HG03442 (cell line): ENCODE results near the gene RNF126.
A peak's percentile ranks its signal among the peaks of the same experiment; 100 is the strongest.
"Not testable (repeated sequence)": the region's sequence is repeated elsewhere in the genome, so short reads cannot be mapped to it uniquely, and the experiment has no call there.

Experiments
- ATAC-seq: cut with Tn5 transposase; IDR thresholded peaks from one replicate; pipeline ENCODE4 v1.9.1; 2021; ENCODE audit warnings: mild to moderate bottlenecking, moderate library complexity; ENCODE audit not compliant: unreplicated experiment

The RNF126 gene

DNA sequence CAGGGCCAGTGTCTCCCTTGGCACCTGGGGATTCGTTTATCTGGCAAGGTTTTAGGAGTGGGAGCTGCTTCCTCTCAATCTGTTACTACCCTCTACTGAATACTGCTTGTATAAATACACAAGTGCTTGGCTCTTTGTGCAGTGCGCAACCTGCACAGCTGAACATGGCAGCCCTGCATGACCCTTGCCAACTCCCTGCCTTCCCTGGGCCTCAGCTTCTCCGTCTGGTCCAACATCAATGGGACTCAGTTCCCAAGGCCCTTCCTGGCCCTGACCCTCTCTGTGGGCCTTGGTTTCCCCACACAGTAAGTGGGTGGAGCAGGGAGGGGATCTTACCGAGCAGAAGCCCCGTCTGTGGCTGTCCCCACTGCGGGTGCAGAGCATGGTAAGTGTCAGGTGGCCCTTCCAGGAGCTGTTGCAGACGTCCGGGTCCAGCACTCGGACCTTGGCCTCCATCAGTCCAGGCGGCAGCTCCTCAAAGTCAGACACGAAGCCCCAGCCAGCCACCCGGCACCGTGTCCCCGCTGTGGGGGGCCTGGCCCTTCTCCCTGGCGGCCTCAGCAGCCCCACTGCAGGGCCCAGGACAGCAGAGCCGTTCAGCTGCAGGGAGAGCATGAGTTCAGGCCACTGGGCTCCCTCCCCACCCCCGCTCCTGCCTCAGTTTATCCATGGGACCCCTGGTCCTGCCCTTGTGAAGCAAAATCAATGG lies 23.7 kb upstream of the RNF126 start:
- no peak for ATAC-seq

GRCh38 chr19:685454-685931 lies 22.5 kb upstream of the RNF126 start:
- ATAC-seq, result no peak

DNA sequence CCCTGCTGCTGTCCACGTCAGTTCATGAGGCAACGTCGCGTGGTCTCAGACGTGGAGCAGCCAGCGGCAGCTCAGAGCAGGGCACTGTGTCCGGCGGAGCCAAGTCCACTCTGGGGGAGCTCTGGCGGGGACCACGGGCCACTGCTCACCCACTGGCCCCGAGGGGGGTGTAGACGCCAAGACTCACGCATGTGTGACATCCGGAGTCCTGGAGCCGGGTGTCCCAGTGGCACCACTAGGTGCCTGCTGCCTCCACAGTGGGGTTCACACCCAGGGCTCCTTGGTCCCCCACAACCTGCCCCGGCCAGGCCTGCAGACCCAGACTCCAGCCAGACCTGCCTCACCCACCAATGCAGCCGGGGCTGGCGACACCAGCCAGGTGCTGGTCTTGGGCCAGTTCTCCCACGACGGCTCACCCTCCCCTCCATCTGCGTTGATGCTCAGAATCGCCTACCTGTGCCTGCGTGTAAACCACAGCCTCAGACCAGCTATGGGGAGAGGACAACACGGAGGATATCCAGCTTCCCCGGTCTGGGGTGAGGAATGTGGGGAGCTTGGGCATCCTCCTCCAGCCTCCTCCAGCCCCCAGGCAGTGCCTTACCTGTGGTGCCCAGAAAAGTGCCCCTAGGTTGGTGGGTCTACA lies 19.8 kb upstream of the RNF126 start:
- no peak for ATAC-seq

DNA sequence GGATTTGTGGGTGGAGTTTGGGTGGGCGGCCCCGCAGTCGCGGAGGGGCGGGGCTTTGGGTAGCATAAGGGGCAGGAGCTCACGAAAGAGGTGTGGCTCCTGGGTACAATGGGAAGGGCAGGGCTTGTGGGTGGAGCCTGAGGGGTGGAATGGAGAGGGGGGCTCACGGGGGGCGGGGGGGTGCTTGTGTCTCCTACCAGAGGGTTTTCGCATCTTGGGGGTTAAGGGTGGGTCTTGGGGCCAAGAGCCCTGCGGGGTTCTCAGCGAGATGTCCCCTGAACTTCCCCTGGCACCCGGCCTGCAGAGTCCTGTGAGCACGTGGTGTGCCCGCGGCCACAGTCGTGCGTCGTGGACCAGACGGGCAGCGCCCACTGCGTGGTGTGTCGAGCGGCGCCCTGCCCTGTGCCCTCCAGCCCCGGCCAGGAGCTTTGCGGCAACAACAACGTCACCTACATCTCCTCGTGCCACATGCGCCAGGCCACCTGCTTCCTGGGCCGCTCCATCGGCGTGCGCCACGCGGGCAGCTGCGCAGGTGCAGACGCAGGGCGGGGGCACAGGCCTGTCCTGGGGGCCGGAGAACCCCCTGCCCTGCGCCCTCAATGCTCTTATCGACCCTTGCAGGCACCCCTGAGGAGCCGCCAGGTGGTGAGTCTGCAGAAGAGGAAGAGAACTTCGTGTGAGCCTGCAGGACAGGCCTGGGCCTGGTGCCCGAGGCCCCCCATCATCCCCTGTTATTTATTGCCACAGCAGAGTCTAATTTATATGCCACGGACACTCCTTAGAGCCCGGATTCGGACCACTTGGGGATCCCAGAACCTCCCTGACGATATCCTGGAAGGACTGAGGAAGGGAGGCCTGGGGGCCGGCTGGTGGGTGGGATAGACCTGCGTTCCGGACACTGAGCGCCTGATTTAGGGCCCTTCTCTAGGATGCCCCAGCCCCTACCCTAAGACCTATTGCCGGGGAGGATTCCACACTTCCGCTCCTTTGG lies 18.3 kb upstream of the RNF126 start:
- no peak for ATAC-seq

GRCh38 chr19:680287-681028 lies 17.4 kb upstream of the RNF126 start:
- ATAC-seq, result peak; percentile 64

- peak; percentile 16 for ATAC-seq
Measured at GRCh38 chr19:679418-680286, 16.6 kb upstream of the RNF126 start.

- no peak for ATAC-seq
Measured at GRCh38 chr19:678791-679388, 15.9 kb upstream of the RNF126 start.

GRCh38 chr19:677601-678436 lies 14.8 kb upstream of the RNF126 start:
- no peak for ATAC-seq

- no peak for ATAC-seq
Measured at GRCh38 chr19:677201-677600, 14.2 kb upstream of the RNF126 start.

DNA sequence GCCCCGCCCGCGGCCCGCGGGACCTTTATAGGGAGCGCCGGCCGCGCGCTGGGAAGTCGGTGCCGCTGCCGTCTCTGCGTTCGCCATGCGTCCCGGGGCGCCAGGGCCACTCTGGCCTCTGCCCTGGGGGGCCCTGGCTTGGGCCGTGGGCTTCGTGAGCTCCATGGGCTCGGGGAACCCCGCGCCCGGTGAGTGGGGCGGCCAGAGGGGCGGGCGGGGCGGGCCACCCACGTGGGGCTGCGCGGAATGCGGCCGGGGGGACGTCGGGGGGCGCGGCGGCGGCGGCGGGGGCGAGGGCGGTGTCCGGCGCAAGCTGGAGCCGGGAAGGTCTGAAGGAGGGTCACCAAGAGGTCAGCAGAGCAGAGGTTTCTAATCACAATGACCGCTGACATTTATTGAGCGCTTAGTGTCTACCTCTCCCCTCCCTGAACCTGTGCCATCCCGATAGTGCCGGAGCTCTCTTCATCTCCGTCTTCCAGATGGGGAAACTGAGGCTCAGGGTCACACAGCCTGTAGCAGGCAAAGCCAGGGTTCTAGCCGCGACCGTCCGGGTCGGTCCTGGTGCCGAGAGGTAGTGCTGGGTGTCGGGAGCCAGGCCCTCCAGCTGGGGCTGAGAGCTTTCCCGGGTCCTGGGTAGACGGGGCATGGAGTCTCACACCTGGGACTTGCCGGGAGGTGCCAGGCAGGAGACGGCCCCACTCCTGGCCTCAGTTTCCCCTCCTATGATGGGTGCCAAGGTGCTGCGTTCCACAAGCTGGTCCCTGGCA lies 13.5 kb upstream of the RNF126 start, which contains the start of gene FSTL3:
FSTL3 (plus strand) TSS at position 54 of the 767 bp plus-strand sequence; CDS start at position 86, 32 bp downstream.
- ATAC-seq, result no peak

GRCh38 chr19:676007-676338 lies 13.0 kb upstream of the RNF126 start:
- no peak for ATAC-seq

GRCh38 chr19:674282-675151 lies 11.5 kb upstream of the RNF126 start:
- ATAC-seq, result no peak

DNA sequence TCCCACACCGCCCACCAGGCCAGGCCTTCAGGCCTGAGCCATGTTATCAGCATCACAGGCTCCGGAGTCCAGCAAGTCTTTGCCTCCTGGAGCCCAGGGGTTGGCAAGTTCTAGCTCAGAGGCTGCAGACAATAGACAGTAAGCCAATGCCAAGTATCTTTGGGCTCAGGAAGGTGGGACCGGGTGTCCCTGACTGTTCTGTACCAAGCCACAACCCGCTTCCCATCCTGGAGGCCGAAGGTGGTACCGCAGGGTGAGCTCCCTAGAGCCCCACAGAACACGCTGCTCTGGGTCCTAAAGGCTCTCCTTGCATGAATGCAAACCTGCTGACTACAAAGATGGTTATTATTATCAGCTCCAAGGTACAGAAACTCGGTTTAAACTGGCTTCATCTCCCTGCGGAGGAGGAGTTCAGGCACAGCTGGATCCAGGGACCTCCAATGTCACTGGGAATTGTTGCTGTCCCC lies 7.6 kb upstream of the RNF126 start:
- ATAC-seq, result no peak

DNA sequence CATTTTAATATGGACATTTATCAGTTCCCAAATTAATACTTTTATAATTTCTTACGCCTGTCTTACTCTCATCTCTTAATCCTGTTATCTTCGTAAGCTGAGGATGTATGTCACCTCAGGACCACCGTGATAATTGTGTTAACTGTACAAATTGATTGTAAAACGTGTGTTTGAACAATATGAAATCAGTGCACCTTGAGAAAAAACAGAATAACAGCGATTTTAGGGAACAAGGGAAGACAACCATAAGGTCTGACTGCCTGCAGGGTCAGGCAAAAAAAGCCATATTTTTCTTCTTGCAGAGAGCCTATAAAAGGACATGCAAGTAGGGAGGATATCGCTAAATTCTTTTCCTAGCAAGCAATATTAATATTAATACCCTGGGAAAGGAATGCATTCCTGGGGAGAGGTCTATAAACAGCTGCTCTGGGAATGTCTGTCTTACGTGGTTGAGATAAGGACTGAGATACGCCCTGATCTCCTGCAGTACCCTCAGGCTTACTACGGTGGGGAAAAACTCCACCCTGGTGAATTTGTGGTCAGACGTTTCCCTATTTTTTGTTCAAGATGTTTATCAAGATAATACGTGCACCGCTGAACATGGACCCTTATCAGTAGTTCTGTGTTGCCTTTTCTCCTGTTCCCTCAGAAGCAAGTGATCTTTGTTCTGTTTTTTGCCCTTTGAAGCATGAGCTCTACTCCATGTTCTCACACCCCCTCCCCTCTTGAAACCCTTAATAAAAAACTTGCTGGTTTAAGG lies 5.8 kb upstream of the RNF126 start:
- not testable (repeated sequence) for ATAC-seq

DNA sequence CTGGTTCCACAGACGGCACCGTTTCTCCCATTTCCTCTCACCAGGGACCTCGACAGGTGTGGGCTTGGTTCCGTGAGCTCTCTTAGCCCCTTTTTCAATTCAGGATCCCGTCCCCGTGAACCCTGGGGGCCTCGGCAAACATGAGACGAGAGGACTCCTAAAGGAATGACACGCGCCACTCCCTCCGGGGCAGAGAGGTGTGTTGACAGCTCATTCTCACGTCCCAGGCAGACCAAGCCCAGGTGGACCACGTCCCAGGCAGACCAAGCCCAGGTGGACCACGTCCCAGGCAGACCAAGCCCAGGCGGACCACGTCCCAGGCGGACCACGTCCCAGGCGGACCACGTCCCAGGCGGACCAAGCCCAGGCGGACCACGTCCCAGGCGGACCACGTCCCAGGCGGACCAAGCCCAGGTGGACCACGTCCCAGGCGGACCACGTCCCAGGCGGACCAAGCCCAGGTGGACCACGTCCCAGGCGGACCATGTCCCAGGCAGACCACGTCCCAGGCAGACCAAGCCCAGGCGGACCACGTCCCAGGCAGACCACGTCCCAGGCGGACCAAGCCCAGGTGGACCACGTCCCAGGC lies 4.1 kb upstream of the RNF126 start:
- not testable (repeated sequence) for ATAC-seq
